Measurements from ENCODE around the gene AHNAK2. TPM values are rescaled to one million over a fixed set of nuclear protein-coding genes. Genes with fewer than 3 reads are reported as not detected.
"Not testable (repeated sequence)": the region's sequence is repeated elsewhere in the genome, so short reads cannot be mapped to it uniquely, and the experiment has no call there.

Gene AHNAK2
- total and polyA plus RNA-seq, 2 of the 13 experiments (the other 11 are each of a cell fraction or from before 2014, with no cell fraction given): 0.11 to 0.18 TPM

DNA sequence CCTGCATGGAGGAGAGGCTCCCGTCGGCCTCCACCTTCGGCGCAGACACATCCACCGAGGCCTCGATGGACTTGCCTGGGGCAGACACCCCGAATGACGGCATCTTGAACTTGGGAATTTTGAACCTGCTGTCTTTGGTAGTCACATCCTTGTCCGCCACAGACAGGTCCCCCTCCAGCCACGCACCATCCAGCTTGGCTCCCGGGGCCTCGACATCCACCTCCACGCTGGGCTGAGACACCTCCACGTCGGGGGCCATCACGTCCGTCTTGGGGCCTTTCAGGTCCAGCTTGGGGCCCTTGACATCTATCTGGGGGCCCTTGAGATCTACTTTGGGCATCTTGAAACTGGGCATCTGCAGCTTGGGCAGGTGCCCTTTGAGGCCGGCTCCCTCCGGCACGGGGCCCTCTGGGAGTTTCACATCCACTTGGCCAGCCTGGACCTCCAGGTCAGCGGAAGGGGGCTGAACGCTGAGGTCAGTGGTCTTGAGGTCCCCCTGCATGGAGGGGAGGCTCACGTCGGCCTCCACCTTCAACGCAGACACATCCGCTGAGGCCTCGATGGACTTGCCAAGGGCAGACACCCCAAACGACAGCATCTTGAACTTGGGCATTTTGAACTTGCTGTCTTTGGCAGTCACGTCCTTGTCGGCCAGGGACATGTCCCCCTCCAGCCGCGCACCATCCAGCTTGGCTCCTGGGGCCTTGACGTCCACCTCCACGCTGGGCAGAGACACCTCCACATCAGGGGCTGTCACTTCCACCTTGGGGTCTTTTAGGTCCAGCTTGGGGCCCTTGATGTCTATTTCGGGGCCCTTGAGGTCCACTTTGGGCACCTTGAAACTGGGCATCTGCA lies 30.1 kb downstream of the AHNAK2 start:
- FAIRE-seq; DNase-seq (ENCODE audit: low spot score); in situ Hi-C loops (cut with HindIII; ENCODE audit: extremely low pct_ligation_motif_present, low pct_unique_long_range_greater_than_20kb); POLR2A ChIA-PET; ATAC-seq; intact Hi-C loops (cut with micrococcal nuclease; ENCODE audit: unreplicated experiment); BruUV-seq (replicated peaks); H3K79me2 ChIP-seq (ENCODE audit: insufficient read depth, low read length); H3K4me1 ChIP-seq (ENCODE audit: insufficient read depth, low read length); H3K36me3 ChIP-seq (replicated peaks in 1 of 2; ENCODE audit: control insufficient read depth in 1 of 2, insufficient read depth in 2 of 2, low read length in 2 of 2); H3K9ac ChIP-seq (ENCODE audit: insufficient read depth, low read depth, low read length); CTCF ChIA-PET (ENCODE audit: low intra/inter-chr PET ratio, low total read pairs); H2AFZ ChIP-seq (ENCODE audit: low read length); H3K4me2 ChIP-seq (ENCODE audit: low read depth, low read length); H4K20me1 ChIP-seq (ENCODE audit: insufficient read depth, low read length); H3K9me3 ChIP-seq (ENCODE audit: low read length); H3K27ac ChIP-seq (ENCODE audit: extremely low read length, insufficient read depth, low read length); H3K4me3 ChIP-seq (replicated peaks in 1 of 3; ENCODE audit: insufficient read depth in 1 of 3, low read depth in 2 of 3, low read length in 3 of 3): not testable (repeated sequence)
- WGBS (ENCODE audit: low lambda C conversion rate): 9% methylated on average over 5 of the region's 35 CpGs
- H3K27me3 ChIP-seq (ENCODE audit: control insufficient read depth in 1 of 2, insufficient read depth in 2 of 2, low read length in 2 of 2): peaks cover 4 to 46% of the 10 kb centered on the region in 2 experiments

DNA sequence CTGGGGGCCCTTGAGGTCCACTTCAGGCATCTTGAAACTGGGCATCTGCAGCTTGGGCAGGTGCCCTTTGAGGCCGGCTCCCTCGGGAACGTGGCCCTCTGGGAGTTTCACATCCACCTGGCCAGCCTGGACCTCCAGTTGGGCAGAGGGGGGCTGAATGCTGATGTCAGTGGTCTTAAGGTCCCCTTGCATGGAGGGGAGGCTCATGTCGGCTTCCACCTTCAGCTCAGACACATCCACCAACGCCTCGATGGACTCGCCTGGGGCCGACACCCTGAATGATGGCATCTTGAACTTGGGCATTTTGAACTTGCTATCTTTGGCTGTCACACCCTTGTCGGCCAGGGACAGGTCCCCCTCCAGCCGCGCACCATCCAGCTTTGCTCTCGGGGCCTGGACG lies 31.0 kb downstream of the AHNAK2 start:
- H3K4me2 ChIP-seq (ENCODE audit: low read depth, low read length); intact Hi-C loops (cut with micrococcal nuclease; ENCODE audit: unreplicated experiment); H3K4me3 ChIP-seq (replicated peaks in 1 of 3; ENCODE audit: insufficient read depth in 1 of 3, low read depth in 2 of 3, low read length in 3 of 3); H4K20me1 ChIP-seq (ENCODE audit: insufficient read depth, low read length); H3K9ac ChIP-seq (ENCODE audit: insufficient read depth, low read depth, low read length); H3K27ac ChIP-seq (ENCODE audit: extremely low read length, insufficient read depth, low read length); H3K4me1 ChIP-seq (ENCODE audit: insufficient read depth, low read length); POLR2A ChIA-PET; H2AFZ ChIP-seq (ENCODE audit: low read length); CTCF ChIA-PET (ENCODE audit: low intra/inter-chr PET ratio, low total read pairs); FAIRE-seq; DNase-seq (ENCODE audit: low spot score); H3K36me3 ChIP-seq (replicated peaks in 1 of 2; ENCODE audit: control insufficient read depth in 1 of 2, insufficient read depth in 2 of 2, low read length in 2 of 2); H3K9me3 ChIP-seq (ENCODE audit: low read length); ATAC-seq; in situ Hi-C loops (cut with HindIII; ENCODE audit: extremely low pct_ligation_motif_present, low pct_unique_long_range_greater_than_20kb); BruUV-seq (replicated peaks); H3K79me2 ChIP-seq (ENCODE audit: insufficient read depth, low read length): not testable (repeated sequence)
- H3K27me3 ChIP-seq (ENCODE audit: control insufficient read depth in 1 of 2, insufficient read depth in 2 of 2, low read length in 2 of 2): peaks cover 4 to 48% of the 10 kb centered on the region in 2 experiments
- WGBS (ENCODE audit: low lambda C conversion rate): 70% methylated on average over 10 of the region's 13 CpGs

DNA sequence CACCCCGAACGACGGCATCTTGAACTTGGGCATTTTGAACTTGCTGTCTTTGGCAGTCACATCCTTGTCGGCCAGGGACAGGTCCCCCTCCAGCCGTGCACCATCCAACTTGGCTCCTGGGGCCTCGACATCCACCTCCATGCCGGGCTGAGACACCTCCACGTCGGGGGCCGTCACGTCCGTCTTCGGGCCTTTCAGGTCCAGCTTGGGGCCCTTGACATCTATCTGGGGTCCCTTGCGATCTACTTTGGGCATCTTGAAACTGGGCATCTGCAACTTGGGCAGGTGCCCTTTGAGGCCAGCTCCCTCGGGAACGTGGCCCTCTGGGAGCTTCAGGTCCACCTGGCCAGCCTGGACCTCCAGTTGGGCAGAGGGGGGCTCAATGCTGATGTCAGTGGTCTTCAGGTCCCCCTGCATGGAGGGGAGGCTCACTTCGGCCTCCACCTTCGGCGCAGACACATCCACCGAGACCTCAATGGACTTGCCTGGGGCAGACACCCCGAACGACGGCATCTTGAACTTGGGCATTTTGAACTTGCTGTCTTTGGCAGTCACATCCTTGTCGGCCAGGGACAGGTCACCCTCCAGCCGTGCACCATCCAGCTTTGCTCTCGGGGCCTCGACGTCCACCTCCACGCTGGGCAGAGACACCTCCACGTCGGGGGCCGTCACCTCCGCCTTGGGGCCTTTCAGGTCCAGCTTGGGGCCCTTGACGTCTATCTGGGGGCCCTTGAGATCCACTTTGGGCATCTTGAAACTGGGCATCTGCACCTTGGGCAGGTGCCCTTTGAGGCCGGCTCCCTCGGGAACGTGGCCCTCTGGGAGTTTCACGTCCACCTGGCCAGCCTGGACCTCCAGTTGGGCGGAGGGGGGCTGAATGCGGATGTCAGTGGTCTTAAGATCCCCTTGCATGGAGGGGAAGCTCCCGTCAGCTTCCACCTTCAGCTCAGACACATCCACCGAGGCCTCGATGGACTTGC lies 31.9 kb downstream of the AHNAK2 start:
- BruUV-seq (replicated peaks); DNase-seq (ENCODE audit: low spot score): not testable (repeated sequence)

DNA sequence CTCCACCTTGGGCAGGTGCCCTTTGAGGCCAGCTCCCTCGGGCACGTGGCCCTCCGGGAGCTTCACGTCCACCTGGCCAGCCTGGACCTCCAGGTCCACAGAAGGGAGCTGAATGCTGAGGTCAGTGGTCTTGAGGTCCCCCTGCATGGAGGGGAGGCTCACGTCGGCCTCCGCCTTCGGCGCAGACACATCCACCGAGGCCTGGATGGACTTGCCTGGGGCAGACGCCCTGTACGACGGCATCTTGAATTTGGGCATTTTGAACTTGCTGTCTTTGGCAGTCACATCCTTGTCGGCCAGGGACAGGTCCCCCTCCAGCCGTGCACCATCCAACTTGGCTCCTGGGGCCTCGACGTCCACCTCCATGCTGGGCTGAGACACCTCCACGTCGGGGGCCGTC lies 32.9 kb downstream of the AHNAK2 start:
- H3K9me3 ChIP-seq (ENCODE audit: low read length); CTCF ChIA-PET (ENCODE audit: low intra/inter-chr PET ratio, low total read pairs); H3K79me2 ChIP-seq (ENCODE audit: insufficient read depth, low read length); in situ Hi-C loops (cut with HindIII; ENCODE audit: extremely low pct_ligation_motif_present, low pct_unique_long_range_greater_than_20kb); H3K27ac ChIP-seq (ENCODE audit: extremely low read length, insufficient read depth, low read length); H3K4me3 ChIP-seq (replicated peaks in 1 of 3; ENCODE audit: insufficient read depth in 1 of 3, low read depth in 2 of 3, low read length in 3 of 3); H3K4me2 ChIP-seq (ENCODE audit: low read depth, low read length); DNase-seq (ENCODE audit: low spot score); H2AFZ ChIP-seq (ENCODE audit: low read length); H4K20me1 ChIP-seq (ENCODE audit: insufficient read depth, low read length); POLR2A ChIA-PET; BruUV-seq (replicated peaks); H3K36me3 ChIP-seq (replicated peaks in 1 of 2; ENCODE audit: control insufficient read depth in 1 of 2, insufficient read depth in 2 of 2, low read length in 2 of 2); ATAC-seq; H3K9ac ChIP-seq (ENCODE audit: insufficient read depth, low read depth, low read length); FAIRE-seq; H3K4me1 ChIP-seq (ENCODE audit: insufficient read depth, low read length); intact Hi-C loops (cut with micrococcal nuclease; ENCODE audit: unreplicated experiment): not testable (repeated sequence)
- WGBS (ENCODE audit: low lambda C conversion rate): 38% methylated on average over 13 of the region's 20 CpGs
- peaks cover 7 to 51% of the 10 kb centered on the region in 2 experiments for H3K27me3 ChIP-seq (ENCODE audit: control insufficient read depth in 1 of 2, insufficient read depth in 2 of 2, low read length in 2 of 2)

More for the DNA sequence above, 31.9 kb downstream of the AHNAK2 start:
- H3K27ac ChIP-seq (ENCODE audit: extremely low read length, insufficient read depth, low read length); H3K4me1 ChIP-seq (ENCODE audit: insufficient read depth, low read length); H2AFZ ChIP-seq (ENCODE audit: low read length); intact Hi-C loops (cut with micrococcal nuclease; ENCODE audit: unreplicated experiment); POLR2A ChIA-PET; ATAC-seq; H3K36me3 ChIP-seq (replicated peaks in 1 of 2; ENCODE audit: control insufficient read depth in 1 of 2, insufficient read depth in 2 of 2, low read length in 2 of 2); H3K79me2 ChIP-seq (ENCODE audit: insufficient read depth, low read length); H3K4me3 ChIP-seq (replicated peaks in 1 of 3; ENCODE audit: insufficient read depth in 1 of 3, low read depth in 2 of 3, low read length in 3 of 3); CTCF ChIA-PET (ENCODE audit: low intra/inter-chr PET ratio, low total read pairs); FAIRE-seq; H3K4me2 ChIP-seq (ENCODE audit: low read depth, low read length); H3K9ac ChIP-seq (ENCODE audit: insufficient read depth, low read depth, low read length); H3K9me3 ChIP-seq (ENCODE audit: low read length); H4K20me1 ChIP-seq (ENCODE audit: insufficient read depth, low read length); in situ Hi-C loops (cut with HindIII; ENCODE audit: extremely low pct_ligation_motif_present, low pct_unique_long_range_greater_than_20kb): not testable (repeated sequence)
- 17% methylated on average over 14 of the region's 43 CpGs for WGBS (ENCODE audit: low lambda C conversion rate)
- H3K27me3 ChIP-seq (ENCODE audit: control insufficient read depth in 1 of 2, insufficient read depth in 2 of 2, low read length in 2 of 2): peaks cover 6 to 48% of the 10 kb centered on the region in 2 experiments
